ENCODE results near the gene KAZN.

GRCh38 chr1:15110867-15111230 lies 512.4 kb downstream of the KAZN start:
- no peak for TF ChIP-seq CTCF (conservative IDR thresholded peaks at IDR 0.05)
- no peak for TF ChIP-seq EZH2 (IDR thresholded peaks at IDR 0.05; ENCODE audit: low read depth)
